ENCODE data around the gene CAVIN3. TPM values are rescaled to one million over a fixed set of nuclear protein-coding genes. Genes with fewer than 3 reads are reported as not detected.

The CAVIN3 gene
- total and polyA plus RNA-seq, 2 donors (not counting 1 experiment from before 2014, with no cell fraction given), result not detected

GRCh38 chr11:6305297-6305696, 15.0 kb downstream of the CAVIN3 start:
- ATAC-seq (ENCODE audit: low read depth) (no peak), DNase-seq (no peak)
- Histone ChIP-seq H3K27ac (ENCODE audit: low read length in 2 of 2) (no peak overlapping the region), H3K9me3 (ENCODE audit: control extremely low read depth in 1 of 3, control insufficient read depth in 2 of 3, insufficient read depth in 1 of 3, low read length in 2 of 3) (no peaks in the 10 kb centered on the region), H3K4me2 (replicated peaks; ENCODE audit: low read depth, low read length, poor library complexity, severe bottlenecking) (no peak overlapping the region), H2AFZ (ENCODE audit: insufficient read depth, low read depth, low read length, poor library complexity, severe bottlenecking) (no peak overlapping the region), H3K27me3 (replicated peaks in 1 of 4; ENCODE audit: control extremely low read depth in 1 of 4, control insufficient read depth in 3 of 4, insufficient read depth in 4 of 4, low read length in 3 of 4) (peaks cover 0 to 9% (median 3%) of the 10 kb centered on the region in 4 experiments), H3K79me2 (ENCODE audit: control insufficient read depth, insufficient read depth, low read length) (no peaks in the 10 kb centered on the region), H3K9ac (ENCODE audit: low read length) (no peak overlapping the region), H3K36me3 (replicated peaks in 1 of 2; ENCODE audit: control extremely low read depth in 1 of 2, control insufficient read depth in 1 of 2, extremely low read depth in 1 of 2, insufficient read depth in 2 of 2, low read length in 1 of 2) (no peaks in the 10 kb centered on the region), H3K4me1 (ENCODE audit: control insufficient read depth in 2 of 2, insufficient read depth in 2 of 2, low read length in 2 of 2) (no peaks in the 10 kb centered on the region), H3K4me3 (ENCODE audit: control extremely low read depth in 1 of 5, extremely low read depth in 1 of 5, insufficient read depth in 1 of 5, low read depth in 2 of 5, low read length in 4 of 5) (no peak overlapping the region), H4K20me1 (ENCODE audit: control insufficient read depth, insufficient read depth, low read length, poor library complexity, severe bottlenecking) (no peaks in the 10 kb centered on the region)
- intact Hi-C loops (cut with micrococcal nuclease), result no loop called here
- TF ChIP-seq, protein P1, sequence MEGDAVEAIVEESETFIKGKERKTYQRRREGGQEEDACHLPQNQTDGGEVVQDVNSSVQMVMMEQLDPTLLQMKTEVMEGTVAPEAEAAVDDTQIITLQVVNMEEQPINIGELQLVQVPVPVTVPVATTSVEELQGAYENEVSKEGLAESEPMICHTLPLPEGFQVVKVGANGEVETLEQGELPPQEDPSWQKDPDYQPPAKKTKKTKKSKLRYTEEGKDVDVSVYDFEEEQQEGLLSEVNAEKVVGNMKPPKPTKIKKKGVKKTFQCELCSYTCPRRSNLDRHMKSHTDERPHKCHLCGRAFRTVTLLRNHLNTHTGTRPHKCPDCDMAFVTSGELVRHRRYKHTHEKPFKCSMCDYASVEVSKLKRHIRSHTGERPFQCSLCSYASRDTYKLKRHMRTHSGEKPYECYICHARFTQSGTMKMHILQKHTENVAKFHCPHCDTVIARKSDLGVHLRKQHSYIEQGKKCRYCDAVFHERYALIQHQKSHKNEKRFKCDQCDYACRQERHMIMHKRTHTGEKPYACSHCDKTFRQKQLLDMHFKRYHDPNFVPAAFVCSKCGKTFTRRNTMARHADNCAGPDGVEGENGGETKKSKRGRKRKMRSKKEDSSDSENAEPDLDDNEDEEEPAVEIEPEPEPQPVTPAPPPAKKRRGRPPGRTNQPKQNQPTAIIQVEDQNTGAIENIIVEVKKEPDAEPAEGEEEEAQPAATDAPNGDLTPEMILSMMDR (IDR thresholded peaks at IDR 0.05), result no peak
- TF ChIP-seq EZH2 (IDR thresholded peaks at IDR 0.05; ENCODE audit: borderline replicate concordance, insufficient read depth, low read depth, low read length, poor library complexity, severe bottlenecking), result no peak
- H3K4me1 Mint-ChIP-seq, result no peaks in the 10 kb centered on the region
- ChIA-PET CTCF (interaction anchor here (1.2 kb wide), 1 partner anchor 47 kb away, joined by 4 read pairs; no protein-coding TSS in a partner anchor), POLR2A (no interaction called here)
- H3K27me3 Mint-ChIP-seq, result peaks cover 40% of the 10 kb centered on the region
- no peak overlapping the region for H3K4me3 Mint-ChIP-seq
- H3K9me3 Mint-ChIP-seq (ENCODE audit: insufficient read depth), result no peaks in the 10 kb centered on the region
- no peak overlapping the region for H3K27ac Mint-ChIP-seq
- WGBS (ENCODE audit: insufficient coverage), result 88% methylated on average over 4 of the region's 4 CpGs

DNA sequence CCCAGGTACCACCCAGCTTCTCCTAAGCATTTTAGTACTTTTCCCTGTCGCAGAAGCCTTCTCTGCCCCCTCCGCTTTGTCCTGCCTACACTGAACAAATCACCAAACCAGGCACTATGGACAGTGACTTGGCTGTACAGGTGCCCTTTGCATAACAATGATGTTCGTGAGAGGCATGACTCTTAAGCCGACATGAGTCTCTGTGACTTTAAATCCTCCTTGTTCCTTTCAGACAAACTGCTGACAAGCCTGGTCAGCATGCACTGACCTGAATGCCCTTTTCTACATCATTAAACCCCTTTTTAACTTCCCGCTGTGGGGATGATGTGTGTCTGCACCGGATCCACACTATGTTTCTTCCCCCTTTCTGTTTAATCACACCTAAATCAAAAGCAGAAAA, 16.6 kb downstream of the CAVIN3 start:
- Histone ChIP-seq H3K9ac (ENCODE audit: low read length) (no peak overlapping the region), H2AFZ (ENCODE audit: insufficient read depth, low read depth, low read length, poor library complexity, severe bottlenecking) (no peak overlapping the region), H3K9me3 (ENCODE audit: control extremely low read depth in 1 of 3, control insufficient read depth in 2 of 3, insufficient read depth in 1 of 3, low read length in 2 of 3) (no peaks in the 10 kb centered on the region), H3K4me2 (replicated peaks; ENCODE audit: low read depth, low read length, poor library complexity, severe bottlenecking) (no peak overlapping the region), H4K20me1 (ENCODE audit: control insufficient read depth, insufficient read depth, low read length, poor library complexity, severe bottlenecking) (no peaks in the 10 kb centered on the region), H3K79me2 (ENCODE audit: control insufficient read depth, insufficient read depth, low read length) (no peaks in the 10 kb centered on the region), H3K4me1 (ENCODE audit: control insufficient read depth in 2 of 2, insufficient read depth in 2 of 2, low read length in 2 of 2) (no peaks in the 10 kb centered on the region), H3K36me3 (replicated peaks in 1 of 2; ENCODE audit: control extremely low read depth in 1 of 2, control insufficient read depth in 1 of 2, extremely low read depth in 1 of 2, insufficient read depth in 2 of 2, low read length in 1 of 2) (no peaks in the 10 kb centered on the region), H3K4me3 (ENCODE audit: control extremely low read depth in 1 of 5, extremely low read depth in 1 of 5, insufficient read depth in 1 of 5, low read depth in 2 of 5, low read length in 4 of 5) (no peak overlapping the region), H3K27me3 (replicated peaks in 1 of 4; ENCODE audit: control extremely low read depth in 1 of 4, control insufficient read depth in 3 of 4, insufficient read depth in 4 of 4, low read length in 3 of 4) (peaks cover 0 to 12% (median 3%) of the 10 kb centered on the region in 4 experiments), H3K27ac (ENCODE audit: low read length in 2 of 2) (no peak overlapping the region)
- H3K9me3 Mint-ChIP-seq (ENCODE audit: insufficient read depth), result no peaks in the 10 kb centered on the region
- no peak for ATAC-seq (ENCODE audit: low read depth)
- H3K4me3 Mint-ChIP-seq, result no peak overlapping the region
- CTCF ChIA-PET, result no interaction called here
- DNase-seq, result no peak
- H3K4me1 Mint-ChIP-seq, result no peaks in the 10 kb centered on the region
- H3K27me3 Mint-ChIP-seq, result peaks cover 40% of the 10 kb centered on the region
- TF ChIP-seq, protein P1 (IDR thresholded peaks at IDR 0.05), result no peak
- TF ChIP-seq EZH2 (IDR thresholded peaks at IDR 0.05; ENCODE audit: borderline replicate concordance, insufficient read depth, low read depth, low read length, poor library complexity, severe bottlenecking), result no peak
- POLR2A ChIA-PET, result no interaction called here
- intact Hi-C loops (cut with micrococcal nuclease), result no loop called here
- WGBS (ENCODE audit: insufficient coverage), result 90% methylated on average over 6 of the region's 6 CpGs
- no peak overlapping the region for H3K27ac Mint-ChIP-seq
